Articular chondrocyte of knee joint (primary cell): ENCODE measurements around the gene SART3. TPM values are rescaled to one million over a fixed set of nuclear protein-coding genes. Genes with fewer than 3 reads are reported as not detected.

Experiments used
- total RNA-seq: library from RNA; depleted of rRNA; stranded (reverse); fragments of >200 nt; gene quantifications from 2 replicates; pipeline ENCODE4 v1.2.3, GENCODE V29; 2012

SART3 gene, protein sequence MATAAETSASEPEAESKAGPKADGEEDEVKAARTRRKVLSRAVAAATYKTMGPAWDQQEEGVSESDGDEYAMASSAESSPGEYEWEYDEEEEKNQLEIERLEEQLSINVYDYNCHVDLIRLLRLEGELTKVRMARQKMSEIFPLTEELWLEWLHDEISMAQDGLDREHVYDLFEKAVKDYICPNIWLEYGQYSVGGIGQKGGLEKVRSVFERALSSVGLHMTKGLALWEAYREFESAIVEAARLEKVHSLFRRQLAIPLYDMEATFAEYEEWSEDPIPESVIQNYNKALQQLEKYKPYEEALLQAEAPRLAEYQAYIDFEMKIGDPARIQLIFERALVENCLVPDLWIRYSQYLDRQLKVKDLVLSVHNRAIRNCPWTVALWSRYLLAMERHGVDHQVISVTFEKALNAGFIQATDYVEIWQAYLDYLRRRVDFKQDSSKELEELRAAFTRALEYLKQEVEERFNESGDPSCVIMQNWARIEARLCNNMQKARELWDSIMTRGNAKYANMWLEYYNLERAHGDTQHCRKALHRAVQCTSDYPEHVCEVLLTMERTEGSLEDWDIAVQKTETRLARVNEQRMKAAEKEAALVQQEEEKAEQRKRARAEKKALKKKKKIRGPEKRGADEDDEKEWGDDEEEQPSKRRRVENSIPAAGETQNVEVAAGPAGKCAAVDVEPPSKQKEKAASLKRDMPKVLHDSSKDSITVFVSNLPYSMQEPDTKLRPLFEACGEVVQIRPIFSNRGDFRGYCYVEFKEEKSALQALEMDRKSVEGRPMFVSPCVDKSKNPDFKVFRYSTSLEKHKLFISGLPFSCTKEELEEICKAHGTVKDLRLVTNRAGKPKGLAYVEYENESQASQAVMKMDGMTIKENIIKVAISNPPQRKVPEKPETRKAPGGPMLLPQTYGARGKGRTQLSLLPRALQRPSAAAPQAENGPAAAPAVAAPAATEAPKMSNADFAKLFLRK
- 41.4 and 43.9 TPM in 2 replicates for total RNA-seq

DNA sequence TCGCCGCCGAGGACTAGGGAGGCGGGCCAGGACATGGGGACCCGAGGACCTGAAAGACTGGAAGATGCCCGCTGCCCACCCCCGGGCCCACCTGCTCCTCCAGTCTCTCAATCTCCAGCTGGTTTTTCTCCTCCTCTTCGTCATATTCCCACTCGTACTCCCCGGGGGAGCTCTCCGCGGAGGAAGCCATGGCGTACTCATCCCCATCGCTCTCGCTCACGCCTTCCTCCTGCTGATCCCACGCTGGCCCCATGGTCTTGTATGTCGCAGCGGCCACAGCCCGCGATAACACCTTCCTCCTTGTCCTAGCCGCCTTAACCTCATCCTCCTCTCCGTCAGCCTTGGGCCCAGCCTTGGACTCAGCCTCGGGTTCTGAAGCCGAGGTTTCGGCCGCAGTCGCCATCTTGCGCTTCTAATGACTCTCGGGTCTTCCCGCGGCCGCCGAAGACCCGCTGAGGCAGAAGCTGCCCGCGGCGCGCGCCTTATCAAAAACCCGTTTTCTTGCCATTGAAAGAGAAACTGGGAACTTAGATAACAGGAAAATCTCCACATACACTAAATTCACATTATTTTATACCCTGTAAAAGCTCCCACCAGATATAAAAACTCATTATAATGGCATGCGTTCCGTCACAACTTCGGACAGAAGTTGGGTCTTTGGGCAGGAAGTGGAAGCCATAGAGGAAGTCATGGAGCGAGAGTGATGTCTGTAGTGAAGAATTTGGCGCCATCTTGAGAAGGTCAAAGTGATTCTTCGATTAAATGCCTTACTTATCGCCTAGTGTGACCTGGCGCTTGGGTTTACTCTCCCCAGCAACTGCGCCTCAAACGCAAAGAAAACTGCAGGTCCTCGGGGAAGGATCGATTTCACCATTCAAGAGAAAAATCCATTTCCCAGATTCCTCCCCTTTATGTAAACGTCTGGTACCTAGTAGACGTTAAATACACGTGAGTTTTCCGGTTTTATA is at the start of gene SART3:
TSS of gene SART3 (minus strand) at position 422 of the 968 bp plus-strand sequence. CDS start at position 403, 19 bp downstream.

DNA sequence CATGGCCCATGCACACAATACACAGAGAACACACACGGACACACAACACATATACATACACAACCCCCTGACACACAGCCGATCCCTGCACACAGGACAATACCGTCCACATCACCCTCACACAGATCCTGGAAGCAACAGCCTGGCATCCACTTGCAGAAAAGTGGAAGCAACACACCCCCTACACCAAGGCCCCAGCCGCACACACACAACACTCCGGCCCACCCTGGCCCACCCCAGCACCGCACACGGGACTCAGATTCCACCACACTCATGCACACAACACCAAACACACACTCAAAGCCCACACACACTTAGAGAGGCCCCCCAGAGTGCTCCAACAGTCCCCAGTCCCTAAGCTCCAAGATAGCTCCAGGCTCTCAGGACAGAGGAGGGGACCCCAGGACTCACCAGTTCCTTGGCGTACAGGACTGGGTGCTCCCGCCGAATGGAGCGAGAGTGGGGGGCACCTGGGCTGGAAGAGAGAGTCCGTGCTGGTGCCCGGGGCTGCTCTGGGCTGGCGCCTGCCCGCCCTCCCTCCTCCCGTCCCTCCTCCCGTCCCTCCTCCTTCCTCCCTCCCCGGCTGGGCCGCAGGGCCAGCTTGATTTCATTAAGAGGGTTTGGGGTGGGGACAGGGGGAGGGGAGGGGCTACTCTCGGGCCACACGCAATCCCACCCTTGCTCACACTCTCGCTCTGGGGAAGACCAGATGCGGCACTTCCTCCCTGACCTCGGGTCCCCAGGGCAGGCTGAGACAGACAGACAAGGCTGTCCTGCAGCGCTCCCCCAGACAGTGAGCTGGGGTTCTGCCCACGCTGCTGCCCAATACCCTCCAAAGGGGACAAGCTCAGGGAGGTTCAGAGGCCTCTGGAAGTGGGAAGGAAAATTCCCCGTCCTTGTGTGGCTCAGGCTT is 36.8 kb upstream of the SART3 start, which contains the start of gene TMEM119:
TSS of gene TMEM119 (minus strand) at position 526 of the 913 bp plus-strand sequence. CDS start 5,701 bp downstream, outside the sequence.

DNA sequence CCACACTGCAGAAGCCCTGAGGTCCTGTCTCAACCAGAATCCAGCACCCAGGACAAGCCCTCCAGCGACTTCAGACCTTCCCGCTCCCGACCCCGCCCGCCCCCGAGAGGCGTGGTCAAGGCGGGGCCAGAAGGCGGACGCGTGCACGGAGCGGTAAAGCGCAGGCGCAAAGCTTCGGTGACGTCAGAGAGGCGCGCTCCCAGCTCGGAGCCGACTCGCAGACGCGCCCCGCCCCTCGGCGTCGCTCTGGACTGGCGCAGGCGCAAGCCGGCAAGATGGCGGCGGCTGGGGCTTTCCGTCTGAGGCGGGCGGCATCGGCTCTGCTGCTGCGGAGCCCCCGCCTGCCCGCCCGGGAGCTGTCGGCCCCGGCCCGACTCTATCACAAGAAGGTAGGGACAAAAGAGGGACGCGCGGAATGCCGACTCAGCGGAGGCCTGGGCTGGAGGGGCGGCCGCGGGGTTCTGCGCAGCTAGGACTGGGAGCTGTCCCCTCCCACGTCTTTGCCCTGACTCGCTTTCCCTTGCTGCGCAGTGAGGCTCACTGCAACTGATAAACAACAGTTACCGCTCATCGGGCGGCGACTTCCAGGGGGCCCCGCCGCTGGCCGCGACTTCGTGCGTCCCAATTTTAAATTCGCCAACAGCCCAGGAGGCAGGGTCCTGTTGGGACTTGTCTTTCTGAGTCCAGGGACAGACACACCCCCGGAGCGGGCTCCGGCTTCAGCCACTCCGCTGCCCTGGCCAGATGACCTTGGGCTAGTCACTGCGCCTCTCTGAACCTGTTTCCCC is 1.6 kb upstream of the SART3 start, which contains the start of gene ISCU:
TSS of gene ISCU (plus strand) at position 249 of the 788 bp plus-strand sequence. CDS start at position 276, 27 bp downstream.

DNA sequence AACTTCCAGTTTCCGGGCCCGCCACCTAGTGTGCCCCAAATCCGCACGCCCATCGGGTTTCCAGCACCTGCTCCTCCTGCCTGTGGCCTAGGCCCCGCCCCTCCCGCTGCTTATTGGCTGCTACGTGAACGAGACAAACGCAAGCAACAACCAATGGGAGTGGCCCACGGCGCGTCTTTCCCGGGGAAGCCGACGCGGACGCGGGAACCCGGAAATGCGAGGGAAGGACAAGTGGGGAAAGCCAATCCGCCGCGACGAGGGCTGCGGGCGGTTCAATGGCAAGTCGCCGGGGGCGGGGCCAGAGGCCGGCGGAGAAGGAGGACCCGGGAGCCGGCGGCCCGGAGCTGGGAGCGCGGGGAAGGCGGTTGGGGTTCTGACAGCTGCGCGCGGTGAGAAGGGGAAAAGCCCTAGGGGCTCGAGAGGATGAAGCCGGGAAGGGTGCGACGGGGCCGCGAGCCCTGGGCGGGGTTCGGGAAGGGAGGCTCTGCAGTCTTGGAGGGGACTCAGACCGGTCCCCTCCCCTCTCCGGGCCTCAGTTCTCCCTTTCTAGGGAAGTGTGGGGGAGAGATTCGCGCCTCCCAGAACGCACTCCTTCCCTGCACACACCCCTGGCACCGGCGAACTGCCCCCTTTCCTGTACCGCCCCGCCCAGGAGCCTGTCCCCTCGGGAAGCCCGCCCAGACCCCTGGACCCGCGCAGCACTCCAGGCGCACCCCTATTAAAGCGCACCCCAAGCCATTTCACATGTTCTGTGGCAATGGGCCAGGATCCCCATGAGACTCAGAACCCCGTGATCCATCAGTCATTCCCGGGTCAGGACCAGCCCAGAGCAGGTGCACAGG is 45.8 kb downstream of the SART3 start, which contains the start of gene FICD:
TSS of gene FICD (plus strand) at position 305 of the 842 bp plus-strand sequence. CDS start 1,696 bp downstream, outside the sequence.

Other genes starting within 250 kb of the SART3 start
- 68.3 and 121 TPM in 2 replicates for gene CMKLR1, start 221.9 kb downstream of the SART3 start, total RNA-seq
- gene FICD, start 45.9 kb downstream of the SART3 start, total RNA-seq: 6.9 and 8.0 TPM in 2 replicates
- gene ISCU, start 1.4 kb upstream of the SART3 start, total RNA-seq: 123 and 147 TPM in 2 replicates
- 20.0 and 37.8 TPM in 2 replicates for gene TMEM119, start 36.9 kb upstream of the SART3 start, total RNA-seq
- gene SELPLG, start 72.7 kb upstream of the SART3 start, total RNA-seq: 2.9 and 3.9 TPM in 2 replicates
- gene CORO1C, start 170.3 kb upstream of the SART3 start, total RNA-seq: 374 and 388 TPM in 2 replicates